Activated naive CD8-positive, alpha-beta T cell treated with anti-CD3 and anti-CD28 coated beads, Interleukin-2, amount 10 ng/mL, durations not matched to agents 7 days and 5 days (primary cell): ENCODE data around the gene LEFTY2. TPM values are rescaled to one million over a fixed set of nuclear protein-coding genes. Genes with fewer than 3 reads are reported as not detected.
"Not testable (repeated sequence)": the region's sequence is repeated elsewhere in the genome, so short reads cannot be mapped to it uniquely, and the experiment has no call there.

Experiments
- ATAC-seq: fragments of 150-1000 bp; cut with Tn5 transposase; one replicate; pipeline ENCODE4 v1.10.0; 2021; ENCODE audit warnings: low read depth, moderate library complexity
- POLR2A ChIA-PET: fragments of 350-600 bp; sonication (Branson Sonifier 250); formaldehyde crosslinking; loops from one replicate; lab custom pipeline; 2021; ENCODE audit warnings: antibody characterized with exemption; lab: Charles Lee
- DNase-seq: peaks from one replicate; pipeline ENCODE4 v3.0.0; 2021
- H3K27ac Mint-ChIP-seq: one replicate; pipeline ENCODE4 v1.8.0; 2022; ENCODE audit warnings: mild to moderate bottlenecking, mixed read lengths
- H3K27me3 Mint-ChIP-seq: one replicate; pipeline ENCODE4 v1.8.0; 2022; ENCODE audit warnings: mild to moderate bottlenecking, moderate library complexity, mixed read lengths
- H3K36me3 Mint-ChIP-seq: one replicate; pipeline ENCODE4 v1.8.0; 2021; ENCODE audit warnings: mild to moderate bottlenecking, mixed read lengths
- H3K4me1 Mint-ChIP-seq: one replicate; pipeline ENCODE4 v1.8.0; 2021; ENCODE audit warnings: mixed read lengths
- H3K4me3 Mint-ChIP-seq: one replicate; pipeline ENCODE4 v1.8.0; 2022; ENCODE audit warnings: mild to moderate bottlenecking, moderate library complexity, mixed read lengths
- H3K9me3 Mint-ChIP-seq: one replicate; pipeline ENCODE4 v1.8.0; 2021; ENCODE audit warnings: mixed read lengths
- total RNA-seq, 2 experiments: library from RNA; stranded (reverse); gene quantifications; one replicate each; pipeline ENCODE4 v1.2.3, GENCODE V29; 2021

LEFTY2 gene
- total RNA-seq = not detected

GRCh38 chr1:225941187-225941941, at the start of gene LEFTY2:
TSS of gene LEFTY2 (minus strand) at chr1:225941220. CDS start at chr1:225941140, 80 bp downstream.
- Mint-ChIP-seq H3K4me1 (peaks cover 18% of the 10 kb centered on the region), H3K36me3 (no peaks in the 10 kb centered on the region), H3K9me3 (no peaks in the 10 kb centered on the region), H3K27ac (no peak within 1 kb of the TSS), H3K27me3 (peaks cover 4% of the 10 kb centered on the region), H3K4me3 (no peak within 1 kb of the TSS)
- no peak for DNase-seq
- POLR2A ChIA-PET = no interaction called here
- no peak for ATAC-seq

- DNase-seq (no peak), ATAC-seq (peak; percentile 54)
- no peak overlapping the region for H3K4me3 Mint-ChIP-seq
- H3K36me3 Mint-ChIP-seq = peaks cover 39% of the 10 kb centered on the region
- POLR2A ChIA-PET = interaction anchor here (0.6 to 2.2 kb wide), 8 partner anchors 10 to 521 kb away, joined by 3 to 15 read pairs (median 3); partner anchors contain the start of genes SDE2 and SRP9
- peak overlapping the region; percentile 21 for H3K27ac Mint-ChIP-seq
- H3K27me3 Mint-ChIP-seq = no peaks in the 10 kb centered on the region
- H3K4me1 Mint-ChIP-seq = peaks cover 21% of the 10 kb centered on the region
- H3K9me3 Mint-ChIP-seq = no peaks in the 10 kb centered on the region
These were observed 46.7 kb upstream of the LEFTY2 start for GRCh38 chr1:225987491-225988316.

GRCh38 chr1:225981714-225982113, 40.7 kb upstream of the LEFTY2 start:
- Mint-ChIP-seq H3K27ac (no peak overlapping the region), H3K36me3 (peaks cover 35% of the 10 kb centered on the region), H3K4me1 (peaks cover 9% of the 10 kb centered on the region), H3K4me3 (no peak overlapping the region), H3K9me3 (peaks cover 6% of the 10 kb centered on the region), H3K27me3 (no peaks in the 10 kb centered on the region)
- POLR2A ChIA-PET = interaction anchor here (0.7 kb wide), 1 partner anchor 94 kb away, joined by 5 read pairs; no protein-coding TSS in a partner anchor
- ATAC-seq (no peak), DNase-seq (no peak)

- Mint-ChIP-seq H3K27me3 (no peaks in the 10 kb centered on the region), H3K4me3 (no peak overlapping the region), H3K27ac (no peak overlapping the region), H3K9me3 (peaks cover 6% of the 10 kb centered on the region), H3K36me3 (peaks cover 28% of the 10 kb centered on the region), H3K4me1 (peaks cover 14% of the 10 kb centered on the region)
- ATAC-seq = no peak
- POLR2A ChIA-PET = no interaction called here
- no peak for DNase-seq
These were observed 39.2 kb upstream of the LEFTY2 start for GRCh38 chr1:225980005-225980836.

GRCh38 chr1:225979421-225979820, 38.4 kb upstream of the LEFTY2 start:
- Mint-ChIP-seq H3K9me3 (peaks cover 6% of the 10 kb centered on the region), H3K27me3 (no peaks in the 10 kb centered on the region), H3K4me1 (peaks cover 14% of the 10 kb centered on the region), H3K36me3 (peaks cover 28% of the 10 kb centered on the region), H3K4me3 (no peak overlapping the region), H3K27ac (no peak overlapping the region)
- no peak for ATAC-seq
- POLR2A ChIA-PET = no interaction called here
- DNase-seq = no peak

- Mint-ChIP-seq H3K4me1 (peaks cover 14% of the 10 kb centered on the region), H3K27ac (no peak overlapping the region), H3K9me3 (peaks cover 6% of the 10 kb centered on the region), H3K36me3 (peaks cover 22% of the 10 kb centered on the region), H3K4me3 (no peak overlapping the region), H3K27me3 (no peaks in the 10 kb centered on the region)
- no peak for ATAC-seq
- POLR2A ChIA-PET = no interaction called here
- no peak for DNase-seq
These were observed 37.1 kb upstream of the LEFTY2 start for GRCh38 chr1:225977937-225978748.

GRCh38 chr1:225975146-225975545, 34.1 kb upstream of the LEFTY2 start:
- POLR2A ChIA-PET, H3K27ac Mint-ChIP-seq, DNase-seq, ATAC-seq, H3K4me3 Mint-ChIP-seq, H3K27me3 Mint-ChIP-seq, H3K9me3 Mint-ChIP-seq, H3K36me3 Mint-ChIP-seq: not testable (repeated sequence)
- peaks cover 14% of the 10 kb centered on the region for H3K4me1 Mint-ChIP-seq

- Mint-ChIP-seq H3K27me3 (no peaks in the 10 kb centered on the region), H3K27ac (no peak overlapping the region), H3K4me1 (peaks cover 14% of the 10 kb centered on the region), H3K36me3 (no peaks in the 10 kb centered on the region), H3K4me3 (no peak overlapping the region), H3K9me3 (no peaks in the 10 kb centered on the region)
- ATAC-seq (no peak), DNase-seq (no peak)
- POLR2A ChIA-PET = no interaction called here
These were observed 33.4 kb upstream of the LEFTY2 start for GRCh38 chr1:225974454-225974853.

GRCh38 chr1:225973158-225973557, 32.1 kb upstream of the LEFTY2 start:
- no peaks in the 10 kb centered on the region for H3K36me3 Mint-ChIP-seq
- no peak for DNase-seq
- no peaks in the 10 kb centered on the region for H3K9me3 Mint-ChIP-seq
- peaks cover 11% of the 10 kb centered on the region for H3K4me1 Mint-ChIP-seq
- ATAC-seq = no peak
- no peak overlapping the region for H3K4me3 Mint-ChIP-seq
- no peak overlapping the region for H3K27ac Mint-ChIP-seq
- no peaks in the 10 kb centered on the region for H3K27me3 Mint-ChIP-seq
- POLR2A ChIA-PET = interaction anchor here (0.7 kb wide), 1 partner anchor 15 kb away, joined by 3 read pairs; no protein-coding TSS in a partner anchor

- DNase-seq = no peak
- Mint-ChIP-seq H3K9me3 (no peaks in the 10 kb centered on the region), H3K4me3 (no peak overlapping the region), H3K4me1 (peaks cover 10% of the 10 kb centered on the region), H3K27me3 (no peaks in the 10 kb centered on the region), H3K36me3 (no peaks in the 10 kb centered on the region), H3K27ac (no peak overlapping the region)
- POLR2A ChIA-PET = no interaction called here
- ATAC-seq = no peak
These were observed 31.5 kb upstream of the LEFTY2 start for GRCh38 chr1:225972344-225973152.

GRCh38 chr1:225970592-225971157, 29.7 kb upstream of the LEFTY2 start:
- H3K4me3 Mint-ChIP-seq, H3K27me3 Mint-ChIP-seq, H3K27ac Mint-ChIP-seq, POLR2A ChIA-PET, ATAC-seq, H3K4me1 Mint-ChIP-seq, H3K36me3 Mint-ChIP-seq, H3K9me3 Mint-ChIP-seq, DNase-seq: not testable (repeated sequence)
